ENCODE results near the gene TAS1R1. TPM values are rescaled to one million over a fixed set of nuclear protein-coding genes. Genes with fewer than 3 reads are reported as not detected.

Gene TAS1R1
- total RNA-seq, 2 experiments from 2014 or later, result not detected

- Mint-ChIP-seq H3K36me3 (ENCODE audit: low read depth) (peaks cover 35% of the 10 kb centered on the region), H3K4me3 (peak overlapping the region; percentile 99), H3K27ac (peak overlapping the region; percentile 93), H3K9me3 (ENCODE audit: insufficient read depth) (no peaks in the 10 kb centered on the region), H3K4me1 (ENCODE audit: low read depth) (peaks cover 34% of the 10 kb centered on the region), H3K27me3 (ENCODE audit: low read depth) (no peaks in the 10 kb centered on the region)
- ChIA-PET CTCF (interaction anchor here (0.9 to 4.7 kb wide), 11 partner anchors 8 to 110 kb away, joined by 3 to 37 read pairs (median 4); partner anchors contain the start of genes NOL9, TAS1R1 and ZBTB48), POLR2A (interaction anchor here (0.8 to 4.5 kb wide), 6 partner anchors 12 to 183 kb away, joined by 3 to 32 read pairs (median 4); partner anchors contain the start of genes NOL9, TAS1R1 and ZBTB48)
- peak; percentile 42 for ATAC-seq
- DNase-seq, result peak; percentile 79
Observed at GRCh38 chr1:6601049-6601922, 46.2 kb downstream of the TAS1R1 start.

GRCh38 chr1:6601923-6602668, 47.0 kb downstream of the TAS1R1 start:
- CTCF ChIA-PET, result interaction anchor here (0.7 to 4.7 kb wide), 9 partner anchors 9 to 111 kb away, joined by 3 to 37 read pairs (median 3); partner anchors contain the start of genes NOL9, TAS1R1 and ZBTB48
- ATAC-seq (peak; percentile 45), DNase-seq (no peak)
- Mint-ChIP-seq H3K27me3 (ENCODE audit: low read depth) (no peaks in the 10 kb centered on the region), H3K4me3 (peak overlapping the region; percentile 99), H3K9me3 (ENCODE audit: insufficient read depth) (no peaks in the 10 kb centered on the region), H3K36me3 (ENCODE audit: low read depth) (peaks cover 30% of the 10 kb centered on the region), H3K27ac (peak overlapping the region; percentile 93), H3K4me1 (ENCODE audit: low read depth) (peaks cover 33% of the 10 kb centered on the region)
- POLR2A ChIA-PET, result interaction anchor here (0.5 to 4.5 kb wide), 6 partner anchors 13 to 182 kb away, joined by 3 to 32 read pairs (median 4); partner anchors contain the start of genes NOL9, TAS1R1 and ZBTB48

- H3K9me3 Mint-ChIP-seq (ENCODE audit: insufficient read depth), result no peaks in the 10 kb centered on the region
- H3K4me1 Mint-ChIP-seq (ENCODE audit: low read depth), result peaks cover 30% of the 10 kb centered on the region
- ChIA-PET POLR2A (interaction anchor here (0.5 to 4.5 kb wide), 12 partner anchors 10 to 211 kb away, joined by 3 to 32 read pairs (median 4); partner anchors contain the start of genes NOL9, PHF13, PLEKHG5 and TAS1R1), CTCF (interaction anchor here (0.7 to 4.7 kb wide), 9 partner anchors 10 to 112 kb away, joined by 3 to 37 read pairs (median 4); partner anchors contain the start of genes NOL9, TAS1R1 and ZBTB48)
- DNase-seq, result peak; percentile 86
- ATAC-seq, result peak; percentile 63
- H3K4me3 Mint-ChIP-seq, result peak within 1 kb of the TSS; percentile 99
- peaks cover 25% of the 10 kb centered on the region for H3K36me3 Mint-ChIP-seq (ENCODE audit: low read depth)
- peak within 1 kb of the TSS; percentile 95 for H3K27ac Mint-ChIP-seq
- no peaks in the 10 kb centered on the region for H3K27me3 Mint-ChIP-seq (ENCODE audit: low read depth)
Observed at GRCh38 chr1:6602669-6603237, 47.6 kb downstream of the TAS1R1 start, which contains the start of gene KLHL21. Gene KLHL21 (minus strand): TSS chr1:6602869. CDS start chr1:6602817, 52 bp downstream.

- H3K27ac Mint-ChIP-seq, result peak overlapping the region; percentile 95
- peak; percentile 32 for ATAC-seq
Observed at GRCh38 chr1:6603238-6603914, 48.3 kb downstream of the TAS1R1 start.

GRCh38 chr1:6603915-6604558, 48.9 kb downstream of the TAS1R1 start:
- POLR2A ChIA-PET, result interaction anchor here (0.6 to 4.5 kb wide), 11 partner anchors 8 to 212 kb away, joined by 3 to 32 read pairs (median 4); partner anchors contain the start of genes NOL9, PHF13, TAS1R1 and THAP3
- CTCF ChIA-PET, result interaction anchor here (0.9 to 4.7 kb wide), 6 partner anchors 8 to 117 kb away, joined by 3 to 37 read pairs (median 5); partner anchors contain the start of genes NOL9 and TAS1R1
- Mint-ChIP-seq H3K4me3 (peak overlapping the region; percentile 77), H3K27ac (peak overlapping the region; percentile 95), H3K9me3 (ENCODE audit: insufficient read depth) (no peaks in the 10 kb centered on the region), H3K27me3 (ENCODE audit: low read depth) (no peaks in the 10 kb centered on the region), H3K36me3 (ENCODE audit: low read depth) (peaks cover 22% of the 10 kb centered on the region), H3K4me1 (ENCODE audit: low read depth) (peaks cover 22% of the 10 kb centered on the region)
- ATAC-seq (no peak), DNase-seq (peak; percentile 47)

More at GRCh38 chr1:6603238-6603914, 48.3 kb downstream of the TAS1R1 start:
- no peaks in the 10 kb centered on the region for H3K27me3 Mint-ChIP-seq (ENCODE audit: low read depth)
- POLR2A ChIA-PET, result interaction anchor here (0.6 to 4.5 kb wide), 13 partner anchors 9 to 211 kb away, joined by 3 to 32 read pairs (median 4); partner anchors contain the start of genes NOL9, PHF13, PLEKHG5 and TAS1R1
- CTCF ChIA-PET, result interaction anchor here (0.7 to 4.7 kb wide), 6 partner anchors 9 to 113 kb away, joined by 3 to 37 read pairs (median 4); partner anchors contain the start of genes NOL9, TAS1R1 and ZBTB48
- peak overlapping the region; percentile 77 for H3K4me3 Mint-ChIP-seq
- peaks cover 27% of the 10 kb centered on the region for H3K4me1 Mint-ChIP-seq (ENCODE audit: low read depth)
- no peaks in the 10 kb centered on the region for H3K9me3 Mint-ChIP-seq (ENCODE audit: insufficient read depth)
- peak; percentile 66 for DNase-seq
- H3K36me3 Mint-ChIP-seq (ENCODE audit: low read depth), result peaks cover 22% of the 10 kb centered on the region

GRCh38 chr1:6612641-6613360, 57.7 kb downstream of the TAS1R1 start:
- ChIA-PET CTCF (interaction anchor here (1.1 to 1.3 kb wide), 2 partner anchors 9 to 11 kb away, joined by 3 to 5 read pairs; no protein-coding TSS in a partner anchor), POLR2A (interaction anchor here (1.3 to 1.6 kb wide), 2 partner anchors 10 to 59 kb away, joined by 4 to 7 read pairs; partner anchors contain the start of genes KLHL21 and NOL9)
- Mint-ChIP-seq H3K36me3 (ENCODE audit: low read depth) (peaks cover 11% of the 10 kb centered on the region), H3K4me1 (ENCODE audit: low read depth) (peaks cover 15% of the 10 kb centered on the region), H3K9me3 (ENCODE audit: insufficient read depth) (no peaks in the 10 kb centered on the region), H3K27me3 (ENCODE audit: low read depth) (no peaks in the 10 kb centered on the region), H3K4me3 (peak overlapping the region; percentile 90), H3K27ac (peak overlapping the region; percentile 82)
- peak; percentile 45 for DNase-seq
- peak; percentile 50 for ATAC-seq

DNA sequence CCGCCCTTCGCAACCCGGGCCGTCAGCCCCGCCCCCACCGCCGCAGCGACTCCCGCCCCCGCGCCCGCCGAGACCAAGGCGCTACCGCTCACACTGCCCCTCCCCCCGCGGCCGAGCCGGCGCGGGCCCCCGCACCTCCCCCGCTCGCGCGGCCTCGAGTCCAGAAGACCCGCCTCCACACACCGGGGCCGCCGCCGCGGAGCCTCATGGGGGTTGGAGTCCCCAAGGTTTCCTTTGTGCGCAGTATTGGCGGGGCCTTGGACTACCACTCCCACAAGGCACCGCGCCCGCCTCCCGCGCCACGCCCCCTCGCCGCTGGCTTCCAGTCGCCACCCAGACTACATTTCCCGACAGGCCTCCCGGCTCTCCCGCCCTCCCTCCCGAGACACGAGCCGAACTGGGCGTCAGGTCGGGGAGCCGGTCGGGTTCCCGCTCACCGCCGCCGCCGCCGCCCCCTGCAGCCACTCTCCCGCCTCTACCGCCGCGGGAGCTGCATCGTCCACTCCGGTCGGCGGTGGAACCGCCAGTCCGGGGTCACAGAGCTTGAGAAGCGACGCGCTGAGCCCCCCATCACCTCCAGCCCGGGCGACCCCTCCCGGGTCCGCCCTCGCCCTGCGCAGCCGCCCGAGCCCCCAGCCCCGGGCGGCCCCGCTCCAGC, 58.4 kb downstream of the TAS1R1 start, which contains the start of gene PHF13:
Gene PHF13 (plus strand): TSS at position 371 of the 658 bp plus-strand sequence. CDS start 336 bp downstream, outside the sequence.
- Mint-ChIP-seq H3K4me3 (peak within 1 kb of the TSS; percentile 90), H3K27me3 (ENCODE audit: low read depth) (no peaks in the 10 kb centered on the region), H3K9me3 (ENCODE audit: insufficient read depth) (no peaks in the 10 kb centered on the region), H3K36me3 (ENCODE audit: low read depth) (peaks cover 11% of the 10 kb centered on the region), H3K4me1 (ENCODE audit: low read depth) (peaks cover 15% of the 10 kb centered on the region), H3K27ac (peak within 1 kb of the TSS; percentile 82)
- CTCF ChIA-PET, result no interaction called here
- POLR2A ChIA-PET, result interaction anchor here (0.9 to 1.3 kb wide), 2 partner anchors 10 to 59 kb away, joined by 4 read pairs; partner anchors contain the start of gene NOL9
- peak; percentile 100 for DNase-seq
- peak; percentile 97 for ATAC-seq

- Mint-ChIP-seq H3K36me3 (ENCODE audit: low read depth) (peaks cover 16% of the 10 kb centered on the region), H3K4me3 (peak overlapping the region; percentile 76), H3K27ac (no peak overlapping the region), H3K9me3 (ENCODE audit: insufficient read depth) (no peaks in the 10 kb centered on the region), H3K4me1 (ENCODE audit: low read depth) (peaks cover 15% of the 10 kb centered on the region), H3K27me3 (ENCODE audit: low read depth) (no peaks in the 10 kb centered on the region)
- POLR2A ChIA-PET, result interaction anchor here (0.9 to 1.3 kb wide), 2 partner anchors 11 to 60 kb away, joined by 4 read pairs; partner anchors contain the start of gene NOL9
- CTCF ChIA-PET, result no interaction called here
- no peak for ATAC-seq
- DNase-seq, result peak; percentile 55
Observed at GRCh38 chr1:6614019-6614928, 59.2 kb downstream of the TAS1R1 start.
